Neural cell (in vitro differentiated cells): ENCODE results near the gene PRDM11.

ENCODE experiments used
- EZH2 ChIP-seq: fragments of 200-600, 300-800 bp; shearing (Covaris generic), sonication (generic); IDR thresholded peaks from 2 replicates; pipeline ENCODE4 v1.6.1; 2014; ENCODE audit warnings: antibody characterized with exemption, low read length, borderline replicate concordance, mild to moderate bottlenecking; ENCODE audit not compliant: insufficient read depth, poor library complexity, severe bottlenecking
- SMC3 ChIP-seq: fragments of 450-650 bp; conservative IDR thresholded peaks from 2 replicates; pipeline ENCODE4 v1.6.1; 2014; ENCODE audit warnings: antibody characterized with exemption, mild to moderate bottlenecking, moderate library complexity; ENCODE audit not compliant: poor library complexity
- TF ChIP-seq, protein P1 (sequence below): IDR thresholded peaks from 2 replicates; pipeline ENCODE4 v1.6.1; 2012; ENCODE audit warnings: borderline replicate concordance
- TF ChIP-seq, protein P2 (sequence below): fragments of 450-650 bp; IDR thresholded peaks from 2 replicates; pipeline ENCODE4 v1.5.1; 2014; ENCODE audit warnings: antibody characterized with exemption, mild to moderate bottlenecking, moderate library complexity; ENCODE audit not compliant: poor library complexity, severe bottlenecking

DNA sequence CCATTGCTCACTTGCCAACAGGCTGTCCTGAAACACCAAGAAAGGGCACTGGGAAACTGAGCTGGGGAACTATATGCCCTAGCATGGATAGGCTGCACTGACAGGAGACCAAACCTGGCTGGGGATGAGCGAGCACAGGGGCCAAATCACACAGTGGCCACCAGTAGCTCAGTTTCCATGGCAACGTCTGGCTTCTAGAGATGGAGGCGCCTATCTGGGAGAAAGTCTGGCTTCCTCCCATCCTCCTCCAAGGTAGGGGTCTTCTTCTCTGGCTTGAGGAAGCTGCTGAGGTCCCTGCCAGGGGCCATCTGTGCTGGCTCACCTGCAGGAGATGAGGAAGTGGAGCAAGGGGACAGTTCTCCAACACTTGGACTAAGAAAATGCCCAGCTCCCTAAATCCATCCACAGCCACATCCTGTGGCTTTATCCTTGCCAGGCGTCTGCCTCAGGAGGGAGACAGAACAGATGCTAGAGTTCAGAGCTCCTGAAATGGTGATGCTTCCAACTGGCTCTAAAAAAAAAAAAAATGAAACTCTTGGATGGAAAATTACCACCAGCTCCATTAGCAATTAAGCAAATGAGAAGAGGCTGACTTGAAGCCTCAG, 91.4 kb downstream of the PRDM11 start:
- TF ChIP-seq EZH2 (no peak), SMC3 (no peak)
- TF ChIP-seq, protein P1, sequence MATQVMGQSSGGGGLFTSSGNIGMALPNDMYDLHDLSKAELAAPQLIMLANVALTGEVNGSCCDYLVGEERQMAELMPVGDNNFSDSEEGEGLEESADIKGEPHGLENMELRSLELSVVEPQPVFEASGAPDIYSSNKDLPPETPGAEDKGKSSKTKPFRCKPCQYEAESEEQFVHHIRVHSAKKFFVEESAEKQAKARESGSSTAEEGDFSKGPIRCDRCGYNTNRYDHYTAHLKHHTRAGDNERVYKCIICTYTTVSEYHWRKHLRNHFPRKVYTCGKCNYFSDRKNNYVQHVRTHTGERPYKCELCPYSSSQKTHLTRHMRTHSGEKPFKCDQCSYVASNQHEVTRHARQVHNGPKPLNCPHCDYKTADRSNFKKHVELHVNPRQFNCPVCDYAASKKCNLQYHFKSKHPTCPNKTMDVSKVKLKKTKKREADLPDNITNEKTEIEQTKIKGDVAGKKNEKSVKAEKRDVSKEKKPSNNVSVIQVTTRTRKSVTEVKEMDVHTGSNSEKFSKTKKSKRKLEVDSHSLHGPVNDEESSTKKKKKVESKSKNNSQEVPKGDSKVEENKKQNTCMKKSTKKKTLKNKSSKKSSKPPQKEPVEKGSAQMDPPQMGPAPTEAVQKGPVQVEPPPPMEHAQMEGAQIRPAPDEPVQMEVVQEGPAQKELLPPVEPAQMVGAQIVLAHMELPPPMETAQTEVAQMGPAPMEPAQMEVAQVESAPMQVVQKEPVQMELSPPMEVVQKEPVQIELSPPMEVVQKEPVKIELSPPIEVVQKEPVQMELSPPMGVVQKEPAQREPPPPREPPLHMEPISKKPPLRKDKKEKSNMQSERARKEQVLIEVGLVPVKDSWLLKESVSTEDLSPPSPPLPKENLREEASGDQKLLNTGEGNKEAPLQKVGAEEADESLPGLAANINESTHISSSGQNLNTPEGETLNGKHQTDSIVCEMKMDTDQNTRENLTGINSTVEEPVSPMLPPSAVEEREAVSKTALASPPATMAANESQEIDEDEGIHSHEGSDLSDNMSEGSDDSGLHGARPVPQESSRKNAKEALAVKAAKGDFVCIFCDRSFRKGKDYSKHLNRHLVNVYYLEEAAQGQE: no peak
- TF ChIP-seq, protein P2, sequence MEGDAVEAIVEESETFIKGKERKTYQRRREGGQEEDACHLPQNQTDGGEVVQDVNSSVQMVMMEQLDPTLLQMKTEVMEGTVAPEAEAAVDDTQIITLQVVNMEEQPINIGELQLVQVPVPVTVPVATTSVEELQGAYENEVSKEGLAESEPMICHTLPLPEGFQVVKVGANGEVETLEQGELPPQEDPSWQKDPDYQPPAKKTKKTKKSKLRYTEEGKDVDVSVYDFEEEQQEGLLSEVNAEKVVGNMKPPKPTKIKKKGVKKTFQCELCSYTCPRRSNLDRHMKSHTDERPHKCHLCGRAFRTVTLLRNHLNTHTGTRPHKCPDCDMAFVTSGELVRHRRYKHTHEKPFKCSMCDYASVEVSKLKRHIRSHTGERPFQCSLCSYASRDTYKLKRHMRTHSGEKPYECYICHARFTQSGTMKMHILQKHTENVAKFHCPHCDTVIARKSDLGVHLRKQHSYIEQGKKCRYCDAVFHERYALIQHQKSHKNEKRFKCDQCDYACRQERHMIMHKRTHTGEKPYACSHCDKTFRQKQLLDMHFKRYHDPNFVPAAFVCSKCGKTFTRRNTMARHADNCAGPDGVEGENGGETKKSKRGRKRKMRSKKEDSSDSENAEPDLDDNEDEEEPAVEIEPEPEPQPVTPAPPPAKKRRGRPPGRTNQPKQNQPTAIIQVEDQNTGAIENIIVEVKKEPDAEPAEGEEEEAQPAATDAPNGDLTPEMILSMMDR: no peak
